Body of pancreas (tissue), 4 donors: ENCODE data around the gene CCL4.
"Not testable (repeated sequence)": the region's sequence is repeated elsewhere in the genome, so short reads cannot be mapped to it uniquely, and the experiment has no call there.

Source experiments
- POLR2A ChIP-seq, 3 donors: fragments of 450-650 bp; IDR thresholded peaks; one replicate each; pipeline ENCODE4 v1.6.1; 2016; ENCODE audit warnings: antibody characterized with exemption in 3 of 3, mild to moderate bottlenecking in 2 of 3
- TF ChIP-seq, protein P1 (sequence below), 7 experiments: fragments of 450-650 bp in 4 of 7; fragments of 200-600 bp in 3 of 7; sonication (generic) in 3 of 7; IDR thresholded peaks; one replicate each; pipeline ENCODE4 v1.5.1; 2016 to 2019; ENCODE audit warnings: antibody characterized with exemption in 7 of 7

DNA sequence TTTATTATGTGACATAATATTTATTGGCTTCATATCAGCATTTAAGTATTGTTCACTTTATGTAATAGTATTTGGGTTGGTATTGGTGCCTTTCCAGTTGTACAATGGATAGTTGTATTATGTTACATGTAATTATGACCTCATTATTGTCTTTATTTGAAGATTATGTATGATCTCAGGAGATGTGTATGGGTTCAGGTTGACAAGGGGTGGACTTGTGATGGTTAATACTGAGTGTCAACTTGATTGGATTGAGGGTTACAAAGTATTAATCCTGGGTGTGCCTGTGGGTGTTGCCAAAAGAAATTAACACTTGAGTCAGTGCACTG lies 12.0 kb downstream of the CCL4 start:
- TF ChIP-seq, protein P1, sequence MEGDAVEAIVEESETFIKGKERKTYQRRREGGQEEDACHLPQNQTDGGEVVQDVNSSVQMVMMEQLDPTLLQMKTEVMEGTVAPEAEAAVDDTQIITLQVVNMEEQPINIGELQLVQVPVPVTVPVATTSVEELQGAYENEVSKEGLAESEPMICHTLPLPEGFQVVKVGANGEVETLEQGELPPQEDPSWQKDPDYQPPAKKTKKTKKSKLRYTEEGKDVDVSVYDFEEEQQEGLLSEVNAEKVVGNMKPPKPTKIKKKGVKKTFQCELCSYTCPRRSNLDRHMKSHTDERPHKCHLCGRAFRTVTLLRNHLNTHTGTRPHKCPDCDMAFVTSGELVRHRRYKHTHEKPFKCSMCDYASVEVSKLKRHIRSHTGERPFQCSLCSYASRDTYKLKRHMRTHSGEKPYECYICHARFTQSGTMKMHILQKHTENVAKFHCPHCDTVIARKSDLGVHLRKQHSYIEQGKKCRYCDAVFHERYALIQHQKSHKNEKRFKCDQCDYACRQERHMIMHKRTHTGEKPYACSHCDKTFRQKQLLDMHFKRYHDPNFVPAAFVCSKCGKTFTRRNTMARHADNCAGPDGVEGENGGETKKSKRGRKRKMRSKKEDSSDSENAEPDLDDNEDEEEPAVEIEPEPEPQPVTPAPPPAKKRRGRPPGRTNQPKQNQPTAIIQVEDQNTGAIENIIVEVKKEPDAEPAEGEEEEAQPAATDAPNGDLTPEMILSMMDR (IDR thresholded peaks at IDR 0.05), result not testable (repeated sequence)
- not testable (repeated sequence) for TF ChIP-seq POLR2A (IDR thresholded peaks at IDR 0.05)
